ENCODE results near the gene SURF6.

- TF ChIP-seq CTCF (IDR thresholded peaks at IDR 0.05) (no peak), POLR2A (IDR thresholded peaks at IDR 0.05) (no peak), POLR2AphosphoS5 (IDR thresholded peaks at IDR 0.05) (no peak), EP300 (IDR thresholded peaks at IDR 0.05) (no peak)
Observed at GRCh38 chr9:133301253-133302230, 34.4 kb downstream of the SURF6 start.
